ENCODE results near the gene COL26A1.

DNA sequence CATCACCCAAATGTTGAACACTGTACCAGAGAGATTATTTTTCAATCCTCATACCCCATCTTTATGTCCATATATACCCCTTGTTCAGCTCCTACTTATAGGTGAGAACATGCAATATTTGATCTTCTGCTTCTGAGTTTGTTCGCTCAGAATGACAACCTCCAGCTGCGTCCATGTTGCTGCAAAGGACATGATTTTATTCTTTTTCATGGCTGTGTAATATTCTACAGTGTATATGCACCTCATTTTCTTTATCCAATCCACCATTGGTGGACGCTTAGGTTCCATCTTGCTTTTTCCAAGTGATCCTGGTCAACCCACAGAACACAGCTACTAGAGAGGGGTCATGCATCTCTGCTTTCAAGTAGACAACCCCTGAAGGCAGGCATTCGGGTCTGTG lies 166.9 kb downstream of the COL26A1 start:
- TF ChIP-seq, protein P1, sequence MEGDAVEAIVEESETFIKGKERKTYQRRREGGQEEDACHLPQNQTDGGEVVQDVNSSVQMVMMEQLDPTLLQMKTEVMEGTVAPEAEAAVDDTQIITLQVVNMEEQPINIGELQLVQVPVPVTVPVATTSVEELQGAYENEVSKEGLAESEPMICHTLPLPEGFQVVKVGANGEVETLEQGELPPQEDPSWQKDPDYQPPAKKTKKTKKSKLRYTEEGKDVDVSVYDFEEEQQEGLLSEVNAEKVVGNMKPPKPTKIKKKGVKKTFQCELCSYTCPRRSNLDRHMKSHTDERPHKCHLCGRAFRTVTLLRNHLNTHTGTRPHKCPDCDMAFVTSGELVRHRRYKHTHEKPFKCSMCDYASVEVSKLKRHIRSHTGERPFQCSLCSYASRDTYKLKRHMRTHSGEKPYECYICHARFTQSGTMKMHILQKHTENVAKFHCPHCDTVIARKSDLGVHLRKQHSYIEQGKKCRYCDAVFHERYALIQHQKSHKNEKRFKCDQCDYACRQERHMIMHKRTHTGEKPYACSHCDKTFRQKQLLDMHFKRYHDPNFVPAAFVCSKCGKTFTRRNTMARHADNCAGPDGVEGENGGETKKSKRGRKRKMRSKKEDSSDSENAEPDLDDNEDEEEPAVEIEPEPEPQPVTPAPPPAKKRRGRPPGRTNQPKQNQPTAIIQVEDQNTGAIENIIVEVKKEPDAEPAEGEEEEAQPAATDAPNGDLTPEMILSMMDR (optimal IDR thresholded peaks at IDR 0.05 in 1 of 3, IDR thresholded peaks at IDR 0.05 in 1 of 3, conservative IDR thresholded peaks at IDR 0.05 in 1 of 3; ENCODE audit: extremely low read depth in 1 of 3, insufficient read depth in 2 of 3, low read length in 3 of 3) = no peak
- no peak for TF ChIP-seq EZH2 (IDR thresholded peaks at IDR 0.05; ENCODE audit: low read length)

All from keratinocyte (primary cell).